Measurements from ENCODE around the gene OSBP2.

Gene OSBP2

GRCh38 chr22:30847583-30847982 is 152.9 kb downstream of the OSBP2 start:
- DNase-seq (ENCODE audit: low read depth), result no peak

GRCh38 chr22:30855266-30855665 is 160.6 kb downstream of the OSBP2 start:
- DNase-seq (ENCODE audit: low read depth), result no peak

- DNase-seq (ENCODE audit: low read depth), result no peak
These were observed 161.2 kb downstream of the OSBP2 start for GRCh38 chr22:30855677-30856518.

GRCh38 chr22:30856741-30857502 is 162.2 kb downstream of the OSBP2 start:
- no peak for DNase-seq (ENCODE audit: low read depth)

GRCh38 chr22:30857791-30858190 is 163.1 kb downstream of the OSBP2 start:
- DNase-seq (ENCODE audit: low read depth), result no peak

GRCh38 chr22:30858976-30859713 is 164.5 kb downstream of the OSBP2 start:
- DNase-seq (ENCODE audit: low read depth), result no peak

- no peak for DNase-seq (ENCODE audit: low read depth)
These were observed 165.0 kb downstream of the OSBP2 start for GRCh38 chr22:30859714-30860095.

GRCh38 chr22:30860176-30861105 is 165.8 kb downstream of the OSBP2 start:
- no peak for DNase-seq (ENCODE audit: low read depth)

- no peak for DNase-seq (ENCODE audit: low read depth)
These were observed 166.5 kb downstream of the OSBP2 start for GRCh38 chr22:30861131-30861530.

- DNase-seq (ENCODE audit: low read depth), result no peak
These were observed 167.2 kb downstream of the OSBP2 start for GRCh38 chr22:30861688-30862552.

GRCh38 chr22:30863081-30863833 is 168.6 kb downstream of the OSBP2 start:
- no peak for DNase-seq (ENCODE audit: low read depth)

GRCh38 chr22:30864441-30865420 is 170.1 kb downstream of the OSBP2 start:
- DNase-seq (ENCODE audit: low read depth), result no peak

GRCh38 chr22:30865656-30866055 is 171.0 kb downstream of the OSBP2 start:
- no peak for DNase-seq (ENCODE audit: low read depth)

- DNase-seq (ENCODE audit: low read depth), result no peak
These were observed 171.5 kb downstream of the OSBP2 start for GRCh38 chr22:30866216-30866615.

- DNase-seq (ENCODE audit: low read depth), result no peak
These were observed 172.2 kb downstream of the OSBP2 start for GRCh38 chr22:30866811-30867271.

GRCh38 chr22:30867746-30868662 is 173.3 kb downstream of the OSBP2 start:
- DNase-seq (ENCODE audit: low read depth), result no peak

GRCh38 chr22:30868663-30869385 is 174.2 kb downstream of the OSBP2 start:
- DNase-seq (ENCODE audit: low read depth), result no peak
